ENCODE measurements around the gene KRTAP10-5. TPM values are rescaled to one million over a fixed set of nuclear protein-coding genes. Genes with fewer than 3 reads are reported as not detected.

The KRTAP10-5 gene
- total and polyA plus RNA-seq, 9 of the 15 experiments (the other 6 are each of a cell fraction or from before 2014, with no cell fraction given) = not detected

GRCh38 chr21:44593598-44594405, 13.4 kb upstream of the KRTAP10-5 start (continued):
- TF ChIP-seq CBX8 (IDR thresholded peaks at IDR 0.05; ENCODE audit: borderline replicate concordance, extremely low read depth, low read depth, low read length, poor library complexity, severe bottlenecking) (no peak), TRIM28 (IDR thresholded peaks at IDR 0.05) (peak; percentile 91), HNRNPH1 (optimal IDR thresholded peaks at IDR 0.05; ENCODE audit: low read depth, low read length) (no peak), JUND (IDR thresholded peaks at IDR 0.05; ENCODE audit: borderline replicate concordance, low read depth, low read length) (peak; percentile 54), JUND (tag; IDR thresholded peaks at IDR 0.05; ENCODE audit: borderline replicate concordance, low read depth, low read length) (peak; percentile 33; the same call in 1 of the 3 replicates), ZNF561 (CRISPR knock-in tag; conservative IDR thresholded peaks at IDR 0.05) (no peak), CCAR2 (IDR thresholded peaks at IDR 0.05; ENCODE audit: low read depth, low read length) (no peak), BCOR (IDR thresholded peaks at IDR 0.05) (peak; percentile 81), POLR2H (tag; IDR thresholded peaks at IDR 0.05; ENCODE audit: low read depth) (no peak), ZNF277 (CRISPR knock-in tag; IDR thresholded peaks at IDR 0.05; ENCODE audit: borderline replicate concordance) (no peak), GATA2 (CRISPR knock-in tag; IDR thresholded peaks at IDR 0.05) (peak; percentile 95), ZFP36 (IDR thresholded peaks at IDR 0.05; ENCODE audit: low read depth, low read length, partially characterized antibody) (peak; percentile 75), PTBP1 (IDR thresholded peaks at IDR 0.05; ENCODE audit: low read depth, low read length) (0 out of 2 replicates have a peak, but pooled peaks have one; percentile 44), NFYB (IDR thresholded peaks at IDR 0.05; ENCODE audit: extremely low read depth, insufficient read length) (no peak), ZBTB40 (IDR thresholded peaks at IDR 0.05) (no peak), ZBTB40 (CRISPR knock-in tag; IDR thresholded peaks at IDR 0.05) (no peak), BDP1 (IDR thresholded peaks at IDR 0.05; ENCODE audit: insufficient read depth, insufficient read length) (no peak), ZBTB7A (IDR thresholded peaks at IDR 0.05; ENCODE audit: borderline replicate concordance, control insufficient read depth, low read depth, low read length) (no peak)
